ENCODE measurements around the gene SMIM32. TPM values are rescaled to one million over a fixed set of nuclear protein-coding genes. Genes with fewer than 3 reads are reported as not detected.

SMIM32 gene
- total RNA-seq, 4 donors from 2014 or later, result 0.27 TPM; not detected in 3

DNA sequence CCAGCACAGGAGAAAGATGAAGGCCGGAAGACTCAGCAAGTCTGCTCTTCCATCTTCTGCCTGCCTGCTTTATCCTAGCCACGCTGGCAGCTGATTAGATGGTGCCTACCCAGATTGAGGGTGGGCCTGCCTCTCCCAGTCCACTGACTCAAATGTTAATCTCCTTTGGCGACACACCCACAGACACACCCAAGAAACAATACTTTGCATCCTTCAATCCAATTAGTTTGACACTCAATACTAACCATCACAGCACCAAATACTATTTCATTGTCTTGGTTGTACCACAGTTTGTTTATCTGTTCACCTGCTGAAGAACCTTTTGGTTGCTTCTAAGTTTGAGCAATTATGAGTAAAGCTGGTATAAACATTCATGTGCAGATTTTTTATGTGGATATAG lies 23.7 kb downstream of the SMIM32 start:
- H3K36me3 ChIP-seq, result peaks cover 3 to 16% of the 10 kb centered on the region in 2 donors
- TF ChIP-seq, protein P1, sequence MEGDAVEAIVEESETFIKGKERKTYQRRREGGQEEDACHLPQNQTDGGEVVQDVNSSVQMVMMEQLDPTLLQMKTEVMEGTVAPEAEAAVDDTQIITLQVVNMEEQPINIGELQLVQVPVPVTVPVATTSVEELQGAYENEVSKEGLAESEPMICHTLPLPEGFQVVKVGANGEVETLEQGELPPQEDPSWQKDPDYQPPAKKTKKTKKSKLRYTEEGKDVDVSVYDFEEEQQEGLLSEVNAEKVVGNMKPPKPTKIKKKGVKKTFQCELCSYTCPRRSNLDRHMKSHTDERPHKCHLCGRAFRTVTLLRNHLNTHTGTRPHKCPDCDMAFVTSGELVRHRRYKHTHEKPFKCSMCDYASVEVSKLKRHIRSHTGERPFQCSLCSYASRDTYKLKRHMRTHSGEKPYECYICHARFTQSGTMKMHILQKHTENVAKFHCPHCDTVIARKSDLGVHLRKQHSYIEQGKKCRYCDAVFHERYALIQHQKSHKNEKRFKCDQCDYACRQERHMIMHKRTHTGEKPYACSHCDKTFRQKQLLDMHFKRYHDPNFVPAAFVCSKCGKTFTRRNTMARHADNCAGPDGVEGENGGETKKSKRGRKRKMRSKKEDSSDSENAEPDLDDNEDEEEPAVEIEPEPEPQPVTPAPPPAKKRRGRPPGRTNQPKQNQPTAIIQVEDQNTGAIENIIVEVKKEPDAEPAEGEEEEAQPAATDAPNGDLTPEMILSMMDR (IDR thresholded peaks at IDR 0.05 in 4 of 5, conservative IDR thresholded peaks at IDR 0.05 in 1 of 5), result no peak
- no peak for TF ChIP-seq POLR2A (IDR thresholded peaks at IDR 0.05)
- H3K27ac ChIP-seq, result no peak overlapping the region
- no peaks in the 10 kb centered on the region for H3K9me3 ChIP-seq
- in situ Hi-C loops (cut with MboI; ENCODE audit: low sequenced_read_pairs in 4 of 4) (no loop called here), intact Hi-C loops (cut with DNase I; ENCODE audit: low total_unique reads) (no loop called here)
- no peaks in the 10 kb centered on the region for H3K27me3 ChIP-seq
- no peaks in the 10 kb centered on the region for H3K4me1 ChIP-seq
- DNase-seq (no peak), ATAC-seq (no peak)
- H3K4me3 ChIP-seq, result no peak overlapping the region

DNA sequence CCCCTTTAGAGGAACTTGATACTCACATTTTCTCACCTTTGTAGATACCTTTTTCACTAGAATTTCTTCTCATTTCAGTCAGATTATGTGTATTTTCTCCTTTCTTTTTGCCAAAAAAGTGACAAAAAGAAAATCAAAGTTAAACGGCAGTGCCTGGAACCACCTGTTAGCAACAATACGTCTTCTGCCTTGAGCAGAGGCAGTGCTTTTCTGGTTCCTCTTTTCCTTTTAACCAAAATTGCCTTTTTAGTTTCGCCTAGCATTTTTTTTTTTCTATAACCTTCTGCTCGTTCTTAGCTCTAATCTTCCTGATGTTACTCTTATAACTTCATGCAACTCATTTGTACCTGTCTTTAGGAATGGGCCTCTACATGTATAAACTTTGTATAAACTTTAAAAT lies 26.1 kb downstream of the SMIM32 start:
- H3K4me1 ChIP-seq, result no peaks in the 10 kb centered on the region
- H3K27ac ChIP-seq, result no peak overlapping the region
- in situ Hi-C loops (cut with MboI; ENCODE audit: low sequenced_read_pairs in 4 of 4), result no loop called here
- H3K27me3 ChIP-seq, result no peaks in the 10 kb centered on the region
- H3K9me3 ChIP-seq, result no peaks in the 10 kb centered on the region
- intact Hi-C loops (cut with DNase I; ENCODE audit: low total_unique reads), result no loop called here
- ATAC-seq, result no peak
- TF ChIP-seq, protein P1 (IDR thresholded peaks at IDR 0.05 in 4 of 5, conservative IDR thresholded peaks at IDR 0.05 in 1 of 5), result no peak
- TF ChIP-seq POLR2A (IDR thresholded peaks at IDR 0.05), result no peak
- H3K36me3 ChIP-seq, result peaks cover 0 to 17% of the 10 kb centered on the region in 2 donors
- no peak for DNase-seq
- no peak overlapping the region for H3K4me3 ChIP-seq

DNA sequence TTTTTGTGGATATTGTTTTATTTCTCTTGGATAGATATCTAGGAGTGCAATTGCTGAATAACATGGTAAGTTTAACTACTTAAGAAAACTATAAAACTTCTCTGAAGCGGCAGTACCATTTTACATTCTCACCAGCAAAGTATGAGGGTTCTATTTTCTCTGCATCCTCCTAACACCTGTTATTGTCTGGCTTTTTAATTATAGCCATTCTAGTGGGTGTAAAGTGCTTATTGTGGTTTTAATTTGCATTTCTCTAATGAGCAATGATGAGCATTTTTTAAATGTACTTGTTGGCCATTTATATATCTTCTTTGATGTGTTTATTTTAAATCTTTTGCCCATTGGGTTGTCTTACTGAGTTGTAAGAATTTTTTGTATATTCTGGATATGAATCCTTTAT lies 28.7 kb downstream of the SMIM32 start:
- peaks cover 0 to 13% of the 10 kb centered on the region in 2 donors for H3K36me3 ChIP-seq
- H3K4me1 ChIP-seq, result peaks cover 5 to 8% of the 10 kb centered on the region in 2 donors
- DNase-seq (no peak), ATAC-seq (no peak)
- TF ChIP-seq POLR2A (IDR thresholded peaks at IDR 0.05), result no peak
- TF ChIP-seq, protein P1 (IDR thresholded peaks at IDR 0.05 in 4 of 5, conservative IDR thresholded peaks at IDR 0.05 in 1 of 5), result no peak
- H3K27ac ChIP-seq, result no peak overlapping the region
- intact Hi-C loops (cut with DNase I; ENCODE audit: low total_unique reads), result no loop called here
- no peak overlapping the region for H3K4me3 ChIP-seq
- in situ Hi-C loops (cut with MboI; ENCODE audit: low sequenced_read_pairs in 4 of 4), result no loop called here
- H3K9me3 ChIP-seq, result no peaks in the 10 kb centered on the region
- no peaks in the 10 kb centered on the region for H3K27me3 ChIP-seq

DNA sequence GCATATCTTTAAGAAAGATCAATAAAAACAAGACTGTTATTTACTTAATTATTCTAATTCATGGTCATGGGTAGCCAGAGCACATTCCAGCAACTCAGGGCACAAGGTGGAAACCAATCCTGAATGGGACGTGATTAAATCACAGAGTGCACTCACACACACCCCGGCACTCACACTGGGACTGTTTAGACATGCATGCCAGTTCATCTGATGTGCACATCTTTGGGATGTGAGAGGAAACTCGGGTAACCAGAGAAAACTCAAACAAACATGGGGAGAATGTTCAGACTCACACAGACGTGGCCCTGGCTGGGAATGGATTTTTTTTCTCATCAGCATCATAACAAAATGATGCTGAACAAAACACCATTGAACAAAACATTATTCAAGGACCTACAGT lies 31.0 kb downstream of the SMIM32 start:
- TF ChIP-seq POLR2A (IDR thresholded peaks at IDR 0.05), result no peak
- TF ChIP-seq, protein P1 (IDR thresholded peaks at IDR 0.05 in 4 of 5, conservative IDR thresholded peaks at IDR 0.05 in 1 of 5), result no peak
- in situ Hi-C loops (cut with MboI; ENCODE audit: low sequenced_read_pairs in 4 of 4) (no loop called here), intact Hi-C loops (cut with DNase I; ENCODE audit: low total_unique reads) (no loop called here)
- Histone ChIP-seq H3K27ac (no peak overlapping the region), H3K27me3 (no peaks in the 10 kb centered on the region), H3K4me3 (no peak overlapping the region), H3K4me1 (peaks cover 11 to 20% of the 10 kb centered on the region in 2 donors), H3K36me3 (peaks cover 0 to 13% of the 10 kb centered on the region in 2 donors), H3K9me3 (no peaks in the 10 kb centered on the region)
- ATAC-seq (no peak), DNase-seq (no peak)

DNA sequence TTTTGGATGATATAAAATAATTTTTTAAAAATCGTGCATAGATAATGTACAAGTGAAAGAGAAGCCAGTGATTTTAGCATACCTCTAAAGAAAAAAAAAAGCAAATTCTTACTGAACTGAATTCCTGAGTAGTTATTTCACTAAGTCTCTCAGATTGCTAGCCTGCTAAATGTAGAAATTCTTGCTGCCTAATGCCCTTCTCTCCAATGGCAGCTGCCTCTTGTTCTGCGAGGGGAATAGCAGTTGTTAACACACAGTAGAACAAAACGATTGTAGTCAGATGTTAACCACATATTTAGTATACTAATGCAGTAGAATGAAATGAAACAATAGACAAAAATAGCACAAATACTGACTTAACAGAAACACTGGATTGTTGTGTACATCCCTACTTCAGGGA lies 33.5 kb downstream of the SMIM32 start:
- DNase-seq (no peak), ATAC-seq (no peak)
- H3K27me3 ChIP-seq, result no peaks in the 10 kb centered on the region
- TF ChIP-seq POLR2A (IDR thresholded peaks at IDR 0.05), result no peak
- TF ChIP-seq, protein P1 (IDR thresholded peaks at IDR 0.05 in 4 of 5, conservative IDR thresholded peaks at IDR 0.05 in 1 of 5), result no peak
- intact Hi-C loops (cut with DNase I; ENCODE audit: low total_unique reads), result no loop called here
- H3K4me1 ChIP-seq, result peaks cover 22 to 41% of the 10 kb centered on the region in 2 donors
- no peak overlapping the region for H3K27ac ChIP-seq
- H3K36me3 ChIP-seq, result peaks cover 0 to 38% of the 10 kb centered on the region in 2 donors
- H3K9me3 ChIP-seq, result no peaks in the 10 kb centered on the region
- H3K4me3 ChIP-seq, result no peak overlapping the region
- in situ Hi-C loops (cut with MboI; ENCODE audit: low sequenced_read_pairs in 4 of 4), result no loop called here
